HCT116 (cell line): ENCODE results near the gene GNL2. TPM values are rescaled to one million over a fixed set of nuclear protein-coding genes. Genes with fewer than 3 reads are reported as not detected.

Source experiments
- ATAC-seq: fragments of 200-7000 bp; cut with Tn5 transposase; 2 replicates; pipeline ENCODE4 v1.9.1; 2020; ENCODE audit warnings: mild to moderate bottlenecking, moderate library complexity
- BruUV-seq: library from RNA; stranded (reverse); fragments of 400-500 nt; replicated peaks from 2 replicates; lab custom pipeline; 2021; lab: Mats Ljungman, UMichigan
- CTCF ChIA-PET: fragments of 300-600 bp; sonication (Branson Sonifier 250); formaldehyde crosslinking; loops from one replicate; lab custom pipeline; 2021; ENCODE audit warnings: antibody characterized with exemption; lab: Charles Lee
- POLR2A ChIA-PET: fragments of 300-600, 350-600 bp; sonication (Branson Sonifier 250); formaldehyde crosslinking; loops from one replicate; lab custom pipeline; 2021; ENCODE audit warnings: antibody characterized with exemption; lab: Charles Lee
- RAD21 ChIA-PET, 2 experiments: fragments of 300-600 bp; sonication (Branson Sonifier 250); formaldehyde crosslinking; loops; one replicate each; lab custom pipeline; 2023; ENCODE audit warnings: low total read pairs in 2 of 2; ENCODE audit not compliant: uncharacterized antibody in 2 of 2, unreplicated experiment in 2 of 2, low non-redundant PET in 1 of 2; lab: Charles Lee
- DNase-seq: peaks from one replicate; pipeline ENCODE4 v3.0.0-alpha.2; 2010; ENCODE audit warnings: low read depth, low spot score
- H2AFZ ChIP-seq: fragments of 200-600 bp; shearing (Covaris generic), sonication (generic); 2 replicates; pipeline ENCODE4 v1.6.1; 2017; ENCODE audit warnings: low read depth, mixed run types, mixed read lengths, antibody characterized with exemption, low read length; ENCODE audit not compliant: poor library complexity, severe bottlenecking
- H3K27ac ChIP-seq: 2 replicates; pipeline ENCODE4 v1.5.1; 2012; ENCODE audit warnings: low read depth, low read length
- H3K27me3 ChIP-seq: fragments of 200-600 bp; sonication (generic); 2 replicates; pipeline ENCODE4 v1.6.1; 2016; ENCODE audit warnings: mixed run types, low read length, mixed read lengths; ENCODE audit not compliant: insufficient read depth
- H3K36me3 ChIP-seq, 2 experiments: fragments of 200-500 bp in 1 of 2; fragments of 200-600 bp in 1 of 2; sonication (Bioruptor generic) in 1 of 2; sonication (generic) in 1 of 2; 2 replicates each; pipeline versions ENCODE4 v1.5.1 to v1.6.1; 2014 to 2016; ENCODE audit warnings: low read length in 2 of 2, inconsistent platforms in 1 of 2, mixed read lengths in 1 of 2, mixed run types in 1 of 2; ENCODE audit not compliant: insufficient read depth in 2 of 2, control insufficient read depth in 1 of 2
- H3K4me1 ChIP-seq, 2 experiments: fragments of 200-600 bp in 1 of 2; sonication (generic) in 1 of 2; 2 replicates each; pipeline versions ENCODE4 v1.5.1 to v1.6.1; 2012 to 2017; ENCODE audit warnings: low read length in 2 of 2, inconsistent platforms in 1 of 2, mild to moderate bottlenecking in 1 of 2, mixed read lengths in 1 of 2, mixed run types in 1 of 2, moderate library complexity in 1 of 2; ENCODE audit not compliant: insufficient read depth in 2 of 2, control insufficient read depth in 1 of 2
- H3K4me2 ChIP-seq: fragments of 200-600 bp; sonication (generic); 2 replicates; pipeline ENCODE4 v1.6.1; 2017; ENCODE audit warnings: mixed run types, low read length, mixed read lengths
- H3K4me3 ChIP-seq, 2 experiments: fragments of 200-600 bp in 1 of 2; sonication (generic) in 1 of 2; replicated peaks in 1 of 2; 2 replicates each; pipeline ENCODE4 v1.5.1; 2011 to 2016; ENCODE audit warnings: low read length in 2 of 2, control low read depth in 1 of 2, low read depth in 1 of 2, mild to moderate bottlenecking in 1 of 2, mixed read lengths in 1 of 2, mixed run types in 1 of 2
- H3K79me2 ChIP-seq: fragments of 200-600 bp; sonication (generic); 2 replicates; pipeline ENCODE4 v1.6.1; 2017; ENCODE audit warnings: mild to moderate bottlenecking, mixed run types, low read length, moderate library complexity, mixed read lengths; ENCODE audit not compliant: insufficient read depth
- H3K9ac ChIP-seq: fragments of 200-600 bp; sonication (generic); 2 replicates; pipeline ENCODE4 v1.6.1; 2016; ENCODE audit warnings: low read length, mixed read lengths
- H3K9me2 ChIP-seq: fragments of 200-600 bp; sonication (generic), shearing (Covaris generic); 2 replicates; pipeline ENCODE4 v1.6.1; 2017; ENCODE audit warnings: mixed run types, mild to moderate bottlenecking, moderate library complexity; ENCODE audit not compliant: insufficient read depth
- H3K9me3 ChIP-seq, 2 experiments: fragments of 200-500 bp in 1 of 2; fragments of 200-600 bp in 1 of 2; sonication (Bioruptor generic) in 1 of 2; sonication (generic) in 1 of 2; 2 replicates each; pipeline ENCODE4 v1.6.1; 2014 to 2017; ENCODE audit warnings: low read length in 2 of 2, mixed read lengths in 2 of 2, inconsistent platforms in 1 of 2, low read depth in 1 of 2, mild to moderate bottlenecking in 1 of 2, mixed run types in 1 of 2, moderate library complexity in 1 of 2; ENCODE audit not compliant: control insufficient read depth in 1 of 2, insufficient read depth in 1 of 2
- H4K20me1 ChIP-seq: fragments of 200-600 bp; sonication (generic), shearing (Covaris generic); 2 replicates; pipeline ENCODE4 v1.6.1; 2017; ENCODE audit warnings: mixed run types, mild to moderate bottlenecking, moderate library complexity; ENCODE audit not compliant: insufficient read depth
- CBX3 ChIP-seq: IDR thresholded peaks from 2 replicates; pipeline ENCODE4 v1.6.1; 2012; ENCODE audit warnings: low read depth
- EGR1 ChIP-seq: IDR thresholded peaks from 2 replicates; pipeline ENCODE4 v1.6.1; 2012; ENCODE audit warnings: low read depth
- EZH2 ChIP-seq: fragments of 200-600 bp; sonication (generic); IDR thresholded peaks from 2 replicates; pipeline ENCODE4 v1.6.1; 2017; ENCODE audit warnings: antibody characterized with exemption, mixed run types
- POLR2A ChIP-seq: IDR thresholded peaks from 2 replicates; pipeline ENCODE4 v1.7.0; 2011; ENCODE audit warnings: borderline replicate concordance; ENCODE audit not compliant: insufficient read depth, insufficient read length; ENCODE audit errors: extremely low read depth
- intact Hi-C: fragments of 100-400 bp; cut with micrococcal nuclease; formaldehyde crosslinking; loops from 2 replicates; pipeline ENCODE4 v1.10.0; 2022
- total RNA-seq: library from RNA; stranded (reverse); gene quantifications from one replicate; pipeline ENCODE4 v1.2.1, GENCODE V29; 2021; ENCODE audit not compliant: unreplicated experiment
- TF ChIP-seq, protein P1 (sequence below), 3 experiments: fragments of 200-600 bp in 1 of 3; sonication (generic) in 1 of 3; IDR thresholded peaks in 2 of 3; conservative IDR thresholded peaks in 1 of 3; 2 replicates each; pipeline ENCODE4 v1.5.1; 2012 to 2017; ENCODE audit warnings: low read depth in 2 of 3, low read length in 2 of 3, antibody characterized with exemption in 1 of 3, borderline replicate concordance in 1 of 3, control low read depth in 1 of 3, mild to moderate bottlenecking in 1 of 3, mixed read lengths in 1 of 3, mixed run types in 1 of 3, moderate library complexity in 1 of 3; ENCODE audit not compliant: insufficient read depth in 1 of 3
- TF ChIP-seq, protein P2 (sequence below): IDR thresholded peaks from 2 replicates; pipeline ENCODE4 v1.6.1; 2012

Gene GNL2
- total RNA-seq, 1 experiment from 2014 or later = 79.2 TPM

DNA sequence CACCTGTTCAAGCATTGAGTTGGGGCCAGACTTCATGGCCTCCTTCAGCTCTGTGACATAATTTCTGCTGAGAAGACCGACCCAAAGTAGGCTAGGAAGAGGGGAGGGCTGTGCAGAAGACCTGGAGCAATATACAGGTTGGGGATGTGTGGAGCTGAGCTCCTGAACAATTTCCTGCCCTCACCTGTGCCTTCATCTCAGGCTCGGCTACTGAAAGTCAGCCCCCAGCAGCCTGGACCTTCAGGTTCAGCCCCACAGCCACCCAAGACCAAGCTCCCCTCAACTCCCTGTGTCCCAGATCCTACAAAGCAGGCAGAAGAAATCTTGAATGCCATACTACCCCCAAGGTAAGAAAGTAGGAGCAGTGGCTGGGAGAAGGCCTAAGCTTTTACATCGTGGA lies 38.3 kb downstream of the GNL2 start:
- Histone ChIP-seq H3K27me3 (no peaks in the 10 kb centered on the region), H3K9ac (no peak overlapping the region), H3K9me2 (no peaks in the 10 kb centered on the region), H2AFZ (no peak overlapping the region), H3K27ac (no peak overlapping the region), H3K36me3 (peaks cover 0 to 2% of the 10 kb centered on the region in 2 experiments; a peak in 1 of 4 replicates), H3K4me3 (no peak overlapping the region), H3K4me1 (peaks cover 14 to 22% of the 10 kb centered on the region in 2 experiments), H4K20me1 (0 out of 2 replicates have a peak, but pooled peaks cover 5% of the 10 kb centered on the region), H3K9me3 (no peaks in the 10 kb centered on the region), H3K79me2 (peaks cover 17% of the 10 kb centered on the region), H3K4me2 (no peak overlapping the region)
- TF ChIP-seq, protein P1, sequence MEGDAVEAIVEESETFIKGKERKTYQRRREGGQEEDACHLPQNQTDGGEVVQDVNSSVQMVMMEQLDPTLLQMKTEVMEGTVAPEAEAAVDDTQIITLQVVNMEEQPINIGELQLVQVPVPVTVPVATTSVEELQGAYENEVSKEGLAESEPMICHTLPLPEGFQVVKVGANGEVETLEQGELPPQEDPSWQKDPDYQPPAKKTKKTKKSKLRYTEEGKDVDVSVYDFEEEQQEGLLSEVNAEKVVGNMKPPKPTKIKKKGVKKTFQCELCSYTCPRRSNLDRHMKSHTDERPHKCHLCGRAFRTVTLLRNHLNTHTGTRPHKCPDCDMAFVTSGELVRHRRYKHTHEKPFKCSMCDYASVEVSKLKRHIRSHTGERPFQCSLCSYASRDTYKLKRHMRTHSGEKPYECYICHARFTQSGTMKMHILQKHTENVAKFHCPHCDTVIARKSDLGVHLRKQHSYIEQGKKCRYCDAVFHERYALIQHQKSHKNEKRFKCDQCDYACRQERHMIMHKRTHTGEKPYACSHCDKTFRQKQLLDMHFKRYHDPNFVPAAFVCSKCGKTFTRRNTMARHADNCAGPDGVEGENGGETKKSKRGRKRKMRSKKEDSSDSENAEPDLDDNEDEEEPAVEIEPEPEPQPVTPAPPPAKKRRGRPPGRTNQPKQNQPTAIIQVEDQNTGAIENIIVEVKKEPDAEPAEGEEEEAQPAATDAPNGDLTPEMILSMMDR (IDR thresholded peaks at IDR 0.05 in 2 of 3, conservative IDR thresholded peaks at IDR 0.05 in 1 of 3; ENCODE audit: borderline replicate concordance in 1 of 3, insufficient read depth in 1 of 3, low read depth in 2 of 3, low read length in 2 of 3) = no peak
- intact Hi-C loops = no loop called here
- ATAC-seq (no peak), DNase-seq (no peak)
- CTCF ChIA-PET = no interaction called here
- no TSS peak for BruUV-seq
- RAD21 ChIA-PET = no interaction called here
- POLR2A ChIA-PET = no interaction called here

DNA sequence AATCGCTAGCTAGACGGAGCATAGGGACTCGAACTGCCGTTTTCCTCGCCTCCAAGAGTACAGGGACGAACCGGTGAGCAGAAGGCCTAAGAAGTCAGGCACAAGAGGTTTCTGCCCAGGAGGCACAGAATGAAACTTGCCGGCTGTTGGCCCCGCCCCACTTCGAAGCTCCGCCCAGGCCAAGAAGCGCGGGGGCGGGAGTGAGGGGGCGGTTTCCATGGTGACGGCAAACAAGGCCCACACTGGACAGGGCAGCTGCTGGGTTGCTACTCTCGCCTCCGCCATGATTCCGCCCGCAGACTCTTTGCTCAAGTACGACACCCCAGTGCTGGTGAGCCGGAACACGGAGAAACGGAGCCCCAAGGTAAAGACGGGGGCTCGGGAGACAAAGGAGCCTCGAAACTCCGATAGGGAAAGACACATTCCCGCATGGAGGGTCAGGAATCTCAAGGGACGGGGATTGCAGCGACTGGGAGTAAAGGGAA lies 39.0 kb downstream of the GNL2 start, which contains the start of gene DNALI1:
Gene DNALI1, plus strand, starts transcription at position 229 of the 485 bp plus-strand sequence. Its CDS starts 55 bp downstream, at position 284.
- Histone ChIP-seq H4K20me1 (0 out of 2 replicates have a peak, but pooled peaks cover 5% of the 10 kb centered on the region), H3K27me3 (no peaks in the 10 kb centered on the region), H3K4me1 (peaks cover 15 to 23% of the 10 kb centered on the region in 2 experiments), H3K9ac (no peak within 1 kb of the TSS), H2AFZ (peak within 1 kb of the TSS; percentile 79), H3K9me2 (no peaks in the 10 kb centered on the region), H3K79me2 (peaks cover 24% of the 10 kb centered on the region), H3K36me3 (peaks cover 2 to 3% of the 10 kb centered on the region in 2 experiments; a peak in 2 of 4 replicates), H3K9me3 (no peaks in the 10 kb centered on the region), H3K4me3 (no peak within 1 kb of the TSS), H3K27ac (no peak within 1 kb of the TSS), H3K4me2 (peak within 1 kb of the TSS; percentile 46)
- BruUV-seq = no TSS peak
- intact Hi-C loops = no loop called here
- RAD21 ChIA-PET = no interaction called here
- POLR2A ChIA-PET = no interaction called here
- DNase-seq (no peak), ATAC-seq (peak; percentile 49)
- TF ChIP-seq EGR1 (peak; percentile 95), EZH2 (no peak), POLR2A (no peak), CBX3 (no peak)
- TF ChIP-seq, protein P1 (IDR thresholded peaks at IDR 0.05 in 2 of 3, conservative IDR thresholded peaks at IDR 0.05 in 1 of 3; ENCODE audit: borderline replicate concordance in 1 of 3, insufficient read depth in 1 of 3, low read depth in 2 of 3, low read length in 2 of 3) = no peak
- TF ChIP-seq, protein P2, sequence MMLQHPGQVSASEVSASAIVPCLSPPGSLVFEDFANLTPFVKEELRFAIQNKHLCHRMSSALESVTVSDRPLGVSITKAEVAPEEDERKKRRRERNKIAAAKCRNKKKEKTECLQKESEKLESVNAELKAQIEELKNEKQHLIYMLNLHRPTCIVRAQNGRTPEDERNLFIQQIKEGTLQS = no peak
- CTCF ChIA-PET = no interaction called here
